ENCODE results near the gene GNPTAB. TPM values are rescaled to one million over a fixed set of nuclear protein-coding genes. Genes with fewer than 3 reads are reported as not detected.
A peak's percentile ranks its signal among the peaks of the same experiment; 100 is the strongest.

The GNPTAB gene
- total RNA-seq, 2 donors from 2014 or later: 24.0 to 28.3 TPM

DNA sequence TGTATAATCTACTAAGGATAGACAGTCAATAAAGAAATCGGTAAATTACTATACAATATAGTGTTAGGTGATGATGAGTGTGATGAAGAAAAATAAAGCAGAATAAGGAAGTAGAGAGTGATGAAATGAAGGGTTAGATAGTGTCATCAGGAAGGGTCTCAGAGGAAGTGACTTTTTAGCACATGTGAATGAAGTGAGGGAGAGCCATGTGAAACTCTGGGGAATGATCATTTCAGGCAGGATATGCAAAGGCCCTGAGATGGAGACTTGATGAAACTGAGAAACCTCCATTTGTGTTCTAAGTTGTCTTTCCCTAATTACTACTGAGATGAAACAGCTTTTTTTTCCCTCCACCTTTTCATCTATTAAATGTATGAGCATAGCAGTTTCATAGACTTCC lies 19.4 kb upstream of the GNPTAB start:
- no peak for TF ChIP-seq CTCF (IDR thresholded peaks at IDR 0.05)
- no peak for DNase-seq (ENCODE audit: low spot score)
- Histone ChIP-seq H3K4me3 (no peak overlapping the region), H3K4me1 (ENCODE audit: control insufficient read depth in 1 of 2, low read depth in 2 of 2) (peaks cover 0 to 2% of the 10 kb centered on the region in 2 donors), H3K36me3 (no peaks in the 10 kb centered on the region), H3K27me3 (replicated peaks; ENCODE audit: insufficient read depth) (no peaks in the 10 kb centered on the region), H3K9me3 (no peaks in the 10 kb centered on the region), H3K27ac (no peak overlapping the region)
- no peak for ATAC-seq (ENCODE audit: insufficient number of reproducible peaks, low FRiP score, low read depth)

GRCh38 chr12:101847325-101847724 lies 16.6 kb upstream of the GNPTAB start:
- no peak overlapping the region for H3K27ac ChIP-seq
- DNase-seq (ENCODE audit: low spot score) (no peak), ATAC-seq (ENCODE audit: insufficient number of reproducible peaks, low FRiP score, low read depth) (no peak)
- no peaks in the 10 kb centered on the region for H3K9me3 ChIP-seq
- H3K4me3 ChIP-seq: no peak overlapping the region
- H3K4me1 ChIP-seq (ENCODE audit: control insufficient read depth in 1 of 2, low read depth in 2 of 2): no peaks in the 10 kb centered on the region
- H3K27me3 ChIP-seq (replicated peaks; ENCODE audit: insufficient read depth): no peaks in the 10 kb centered on the region
- no peak for TF ChIP-seq CTCF (IDR thresholded peaks at IDR 0.05)
- H3K36me3 ChIP-seq: no peaks in the 10 kb centered on the region

- H3K27me3 ChIP-seq (replicated peaks; ENCODE audit: insufficient read depth): no peaks in the 10 kb centered on the region
- no peak for ATAC-seq (ENCODE audit: insufficient number of reproducible peaks, low FRiP score, low read depth)
- no peaks in the 10 kb centered on the region for H3K36me3 ChIP-seq
- no peak overlapping the region for H3K4me3 ChIP-seq
- no peak for DNase-seq (ENCODE audit: low spot score)
- no peak for TF ChIP-seq CTCF (IDR thresholded peaks at IDR 0.05)
- no peak overlapping the region for H3K27ac ChIP-seq
- H3K4me1 ChIP-seq (ENCODE audit: control insufficient read depth in 1 of 2, low read depth in 2 of 2): no peaks in the 10 kb centered on the region
- H3K9me3 ChIP-seq: no peaks in the 10 kb centered on the region
Observed at GRCh38 chr12:101845137-101845711, 14.5 kb upstream of the GNPTAB start.

- no peak for TF ChIP-seq CTCF (IDR thresholded peaks at IDR 0.05)
- no peak overlapping the region for H3K4me3 ChIP-seq
- H3K27ac ChIP-seq: no peak overlapping the region
- H3K36me3 ChIP-seq: no peaks in the 10 kb centered on the region
- no peaks in the 10 kb centered on the region for H3K27me3 ChIP-seq (replicated peaks; ENCODE audit: insufficient read depth)
- H3K9me3 ChIP-seq: no peaks in the 10 kb centered on the region
- no peaks in the 10 kb centered on the region for H3K4me1 ChIP-seq (ENCODE audit: control insufficient read depth in 1 of 2, low read depth in 2 of 2)
- DNase-seq (ENCODE audit: low spot score) (no peak), ATAC-seq (ENCODE audit: insufficient number of reproducible peaks, low FRiP score, low read depth) (no peak)
Observed at GRCh38 chr12:101841069-101841468, 10.3 kb upstream of the GNPTAB start.

DNA sequence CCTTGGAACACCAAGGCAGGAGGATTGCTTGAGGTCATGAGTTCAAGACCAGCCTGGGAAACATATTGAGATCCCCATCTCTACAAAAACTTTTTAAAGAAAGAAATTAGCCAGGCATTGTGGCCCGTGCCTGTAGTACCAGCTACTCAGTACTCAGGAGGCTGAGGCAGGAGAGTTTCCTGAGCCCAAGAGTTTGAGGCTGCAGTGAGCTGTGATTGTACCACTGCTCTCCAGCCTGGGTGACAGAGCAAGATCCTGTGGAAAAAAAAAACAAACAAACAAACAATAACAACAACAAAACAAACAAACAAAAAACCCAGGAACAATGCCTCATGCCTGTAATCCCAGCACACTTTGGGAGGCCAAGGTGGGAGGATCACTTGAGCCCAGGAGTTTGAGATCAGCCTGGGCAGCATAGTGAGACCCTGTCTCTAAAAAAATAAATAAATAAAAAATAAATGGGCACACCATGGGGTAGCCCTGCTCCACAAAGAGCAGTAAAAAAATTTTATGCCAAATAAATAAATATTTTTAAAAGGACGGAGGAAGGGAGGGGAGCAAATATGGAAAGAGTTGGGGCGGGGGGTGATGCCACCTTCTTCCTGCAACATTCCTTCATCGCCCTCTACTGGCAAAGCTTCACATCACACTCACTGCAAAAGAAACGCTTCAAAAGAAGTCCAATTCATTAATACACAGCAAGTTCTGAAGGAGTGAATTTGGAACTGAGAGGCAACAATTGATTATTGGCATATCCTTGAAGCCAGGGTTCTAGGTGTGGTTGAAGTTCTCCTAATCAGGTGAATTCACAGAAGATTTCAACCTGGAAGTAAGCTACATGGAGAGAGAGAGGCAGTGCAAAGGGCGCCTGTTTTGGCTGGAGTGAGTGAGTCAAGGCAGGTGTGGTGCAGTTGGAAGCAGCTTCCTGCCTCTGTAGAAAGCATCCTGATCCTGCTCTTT lies 8.8 kb upstream of the GNPTAB start:
- Histone ChIP-seq H3K27ac (no peak overlapping the region), H3K4me3 (no peak overlapping the region), H3K36me3 (no peaks in the 10 kb centered on the region), H3K4me1 (ENCODE audit: control insufficient read depth in 1 of 2, low read depth in 2 of 2) (no peaks in the 10 kb centered on the region), H3K27me3 (replicated peaks; ENCODE audit: insufficient read depth) (no peaks in the 10 kb centered on the region), H3K9me3 (no peaks in the 10 kb centered on the region)
- no peak for DNase-seq (ENCODE audit: low spot score)
- ATAC-seq (ENCODE audit: insufficient number of reproducible peaks, low FRiP score, low read depth): no peak
- TF ChIP-seq CTCF (IDR thresholded peaks at IDR 0.05): peak; percentile 79
